Stimulated activated CD4-positive, alpha-beta T cell treated with anti-CD3 and anti-CD28 coated beads, Interleukin-2, amount 100 ng/mL, for 48 hours (primary cell): ENCODE measurements around the gene RGS1.

Experiments
- DNase-seq, 2 donors: peaks; one replicate each; pipeline ENCODE4 v3.0.0-alpha.2; 2020

Gene RGS1, protein sequence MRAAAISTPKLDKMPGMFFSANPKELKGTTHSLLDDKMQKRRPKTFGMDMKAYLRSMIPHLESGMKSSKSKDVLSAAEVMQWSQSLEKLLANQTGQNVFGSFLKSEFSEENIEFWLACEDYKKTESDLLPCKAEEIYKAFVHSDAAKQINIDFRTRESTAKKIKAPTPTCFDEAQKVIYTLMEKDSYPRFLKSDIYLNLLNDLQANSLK

DNA sequence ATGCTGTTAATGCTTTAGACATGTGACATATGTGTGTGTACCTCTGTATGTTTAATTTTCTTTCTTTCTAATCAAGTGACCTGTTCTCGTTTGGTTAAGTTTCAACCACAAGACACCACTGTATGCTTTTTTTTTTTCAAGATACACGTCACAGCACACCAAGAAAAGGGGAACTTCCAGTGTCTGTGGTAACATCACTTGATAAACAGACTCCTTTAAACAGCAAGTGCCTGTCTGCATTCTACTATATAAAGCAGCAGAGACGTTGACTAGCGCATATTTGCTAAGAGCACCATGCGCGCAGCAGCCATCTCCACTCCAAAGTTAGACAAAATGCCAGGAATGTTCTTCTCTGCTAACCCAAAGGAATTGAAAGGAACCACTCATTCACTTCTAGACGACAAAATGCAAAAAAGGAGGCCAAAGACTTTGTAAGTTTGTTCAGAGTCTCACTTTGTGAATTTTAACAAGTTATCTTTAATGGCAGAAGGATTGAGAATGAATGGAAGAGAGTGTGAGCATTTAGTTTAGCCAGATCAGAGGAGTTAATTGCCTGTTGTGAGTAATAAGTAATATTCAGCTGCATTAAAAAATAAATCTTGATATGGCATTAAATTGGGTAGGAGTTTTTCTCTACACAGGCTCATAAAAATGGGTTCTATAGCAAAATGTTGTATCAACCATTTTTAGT is at the start of gene RGS1:
TSS of gene RGS1 (plus strand) at position 275 of the 691 bp plus-strand sequence. CDS start at position 295, 20 bp downstream.
- peak in 1 of 2 donors; percentile 19 for DNase-seq

DNA sequence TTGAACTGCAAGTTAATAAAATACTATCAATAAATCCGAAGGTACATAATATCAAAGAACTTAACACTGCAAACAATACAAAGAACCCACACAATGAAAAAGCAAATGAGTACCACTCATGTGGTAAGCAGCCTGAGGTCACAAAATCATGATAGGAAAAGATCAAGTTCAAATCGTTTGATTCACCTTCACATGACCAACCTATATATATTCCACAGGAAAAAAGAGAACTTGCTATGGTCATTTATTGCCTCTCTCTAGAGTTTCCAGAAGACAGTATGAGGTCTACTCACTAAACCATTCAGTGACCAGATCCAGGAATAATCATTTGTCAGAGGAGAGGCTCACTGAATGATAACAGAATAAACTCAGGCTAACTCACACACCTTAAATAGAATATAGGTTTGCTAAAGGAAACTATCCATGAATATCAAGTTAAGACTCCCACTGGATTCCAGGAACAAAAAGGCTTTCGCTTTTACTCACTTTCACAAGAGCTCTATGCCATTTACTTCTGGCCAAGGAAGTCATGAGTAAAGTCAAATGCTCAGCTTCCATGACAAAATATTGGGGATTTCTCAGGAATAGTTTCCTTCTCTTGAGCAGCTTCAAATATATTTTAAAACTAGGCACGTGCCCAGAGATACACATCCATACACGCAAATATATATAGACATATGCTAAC is 48.3 kb upstream of the RGS1 start:
- DNase-seq: no peak

DNA sequence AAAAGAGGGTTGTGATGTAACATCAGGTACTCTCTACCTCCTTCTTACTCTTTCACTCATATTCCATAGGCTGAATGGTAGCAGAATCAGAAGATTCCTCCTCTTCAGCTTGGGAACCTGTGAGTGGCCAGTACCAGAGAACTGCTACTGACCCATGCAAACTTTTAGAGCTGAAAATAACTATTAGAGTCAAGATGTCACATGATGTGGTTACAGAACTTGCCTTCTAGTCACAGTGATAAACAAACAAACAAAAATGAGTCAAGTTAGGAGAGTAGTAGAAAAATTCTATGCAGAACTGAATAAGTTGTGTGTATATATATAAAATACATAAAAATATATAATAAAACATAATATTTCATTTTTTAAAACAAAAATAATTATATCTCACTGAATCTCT is 47.6 kb upstream of the RGS1 start:
- no peak for DNase-seq

DNA sequence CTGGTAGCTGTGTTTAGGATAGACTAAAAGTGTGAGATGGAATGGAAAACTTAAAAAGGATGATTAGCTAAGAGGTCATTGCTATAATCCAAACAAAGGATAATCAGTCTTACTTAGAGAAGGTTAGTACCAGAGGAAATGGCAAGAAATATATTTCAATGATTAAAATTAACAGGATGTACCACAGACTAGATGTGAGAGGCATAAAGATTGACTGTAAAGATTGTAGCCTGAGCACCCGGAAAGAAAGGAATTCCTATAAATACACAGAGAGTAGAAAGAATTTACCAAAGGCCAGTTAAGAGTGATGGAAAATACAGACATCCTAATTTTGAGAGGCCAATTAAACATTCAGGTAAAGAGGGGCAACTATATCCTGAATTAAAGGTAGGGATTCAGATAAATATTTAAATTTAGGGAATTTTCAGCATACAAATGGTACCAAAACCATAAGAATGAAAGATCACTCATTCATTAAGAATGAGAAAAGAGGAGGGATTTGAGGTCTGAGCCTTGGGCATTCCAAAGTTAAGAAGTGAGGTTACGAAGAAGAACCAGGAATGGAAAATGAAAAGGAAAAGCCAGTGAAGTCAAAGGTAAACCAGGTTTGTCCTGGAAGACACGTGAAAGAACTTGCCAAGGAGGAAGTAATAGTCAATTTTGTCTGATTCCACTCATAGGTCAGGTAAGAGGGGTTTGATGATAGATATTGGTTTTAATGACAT is 46.4 kb upstream of the RGS1 start:
- no peak for DNase-seq

DNA sequence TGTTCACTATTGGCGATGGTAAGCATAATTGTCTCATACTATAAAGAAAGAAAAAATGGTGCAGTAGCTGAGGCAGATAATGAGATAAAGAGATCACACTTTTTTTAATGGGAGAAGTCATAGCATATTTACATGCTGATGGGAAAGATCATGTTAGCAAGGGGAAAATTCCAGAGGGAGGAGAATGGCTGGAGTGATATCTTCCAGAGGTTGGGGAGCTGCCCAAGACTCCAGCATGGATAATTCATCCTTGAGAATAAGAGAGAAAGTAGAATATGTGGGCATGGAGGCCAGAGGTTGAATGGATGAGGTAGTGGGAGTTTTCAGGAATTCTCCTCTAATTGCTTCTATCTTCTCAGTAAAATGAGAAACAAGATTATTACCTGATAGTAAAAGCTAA is 45.8 kb upstream of the RGS1 start:
- no peak for DNase-seq

DNA sequence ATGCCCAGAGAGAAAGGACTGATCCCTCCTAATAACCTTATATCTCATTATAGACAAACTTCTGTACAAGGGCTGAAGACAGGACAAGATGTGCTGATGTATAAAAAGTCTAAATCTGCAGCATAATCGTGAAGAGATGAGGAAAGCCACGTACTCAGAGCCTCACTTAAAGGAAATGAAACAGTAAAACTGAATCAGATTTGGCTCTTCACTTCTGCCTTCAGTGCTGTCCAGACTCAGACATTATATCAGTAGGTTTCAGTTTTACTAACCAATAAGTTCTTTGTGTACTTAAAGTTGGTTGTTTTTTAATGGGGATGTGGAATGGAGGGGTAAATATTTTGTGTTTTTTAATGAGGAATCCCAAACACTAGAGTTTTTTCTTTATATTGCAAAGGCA is 45.3 kb upstream of the RGS1 start:
- DNase-seq: no peak

DNA sequence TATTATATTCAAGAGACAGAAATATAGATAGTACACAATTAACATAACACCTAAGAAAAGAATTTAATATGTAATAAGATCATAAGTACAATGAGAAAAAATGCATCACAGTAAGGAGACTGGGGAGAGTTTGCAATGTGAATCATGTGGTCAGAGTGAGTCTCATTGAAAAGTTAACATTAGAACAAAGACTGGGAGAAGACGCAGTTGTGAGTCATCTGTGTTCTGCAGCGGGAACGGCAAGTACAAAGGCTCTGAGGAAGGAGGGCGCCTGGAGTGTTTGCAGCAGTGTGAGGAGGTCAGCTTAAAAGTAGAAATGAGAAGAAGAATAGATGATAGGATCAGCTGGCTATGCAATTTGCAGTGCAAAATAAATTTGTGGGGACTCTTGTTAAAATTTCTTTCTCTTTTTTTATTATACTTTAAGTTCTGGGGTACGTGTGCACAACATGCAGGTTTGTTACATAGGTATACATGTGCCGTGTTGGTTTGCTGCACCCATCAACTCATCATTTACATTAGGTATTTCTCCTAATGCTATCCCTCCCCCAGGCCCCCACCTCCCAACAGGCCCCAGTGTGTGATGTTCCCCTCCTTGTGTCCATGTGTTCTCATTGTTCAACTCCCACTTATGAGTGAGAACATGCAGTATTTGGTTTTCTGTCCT is 44.4 kb upstream of the RGS1 start:
- DNase-seq: peak in 1 of 2 donors; percentile 34

DNA sequence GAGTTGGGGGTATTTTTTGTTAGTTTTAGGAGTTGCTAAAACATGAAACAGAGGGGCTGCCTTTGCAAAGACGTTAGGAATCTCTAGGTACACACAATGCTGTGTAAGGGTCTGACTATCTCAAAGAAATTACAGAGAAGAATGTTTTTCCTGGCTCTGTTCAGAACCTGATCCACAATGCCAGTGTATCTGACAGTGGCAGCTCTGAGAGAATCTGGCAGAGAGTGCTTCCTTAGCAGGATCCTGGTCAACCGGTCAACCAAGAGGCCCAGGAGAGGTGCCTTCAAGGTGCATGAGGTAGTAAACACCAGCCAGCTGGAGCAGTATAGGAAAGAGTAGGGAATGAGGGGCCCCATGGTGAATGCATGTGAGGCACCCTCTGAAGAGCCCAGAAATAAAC is 40.9 kb upstream of the RGS1 start:
- no peak for DNase-seq

DNA sequence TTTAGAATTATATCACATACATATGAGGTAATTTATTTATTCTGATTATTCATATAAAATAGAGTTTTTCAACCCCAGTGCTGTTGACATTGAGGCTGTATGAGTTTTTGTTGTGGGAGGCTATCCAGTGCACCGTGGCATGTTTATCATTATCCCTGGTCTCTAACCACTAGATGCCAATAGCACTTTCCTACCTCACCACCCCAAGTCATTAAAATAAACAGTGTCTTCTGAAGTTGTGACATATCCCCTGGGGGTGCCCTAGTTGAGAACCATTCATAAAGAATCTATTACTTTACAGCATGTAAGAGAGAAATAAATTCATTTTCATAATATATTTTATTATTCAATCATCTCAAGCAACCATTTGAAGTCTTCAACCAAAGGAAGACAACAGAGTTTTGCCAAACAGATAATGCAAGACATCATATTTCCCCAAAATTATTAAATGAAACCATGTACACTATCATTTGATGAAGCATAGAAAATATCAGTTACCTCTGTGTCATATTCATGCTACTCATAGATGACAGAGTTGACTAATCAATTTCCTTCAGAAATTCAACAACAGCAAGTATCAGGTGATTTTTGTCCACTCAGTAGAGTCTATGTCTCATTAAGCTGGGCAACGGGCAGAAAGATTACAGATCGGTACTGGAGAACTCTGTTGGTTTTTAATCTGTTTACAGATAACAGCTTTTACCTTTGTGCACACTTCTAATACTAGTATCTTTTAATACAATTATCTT is 39.5 kb upstream of the RGS1 start:
- DNase-seq: no peak

DNA sequence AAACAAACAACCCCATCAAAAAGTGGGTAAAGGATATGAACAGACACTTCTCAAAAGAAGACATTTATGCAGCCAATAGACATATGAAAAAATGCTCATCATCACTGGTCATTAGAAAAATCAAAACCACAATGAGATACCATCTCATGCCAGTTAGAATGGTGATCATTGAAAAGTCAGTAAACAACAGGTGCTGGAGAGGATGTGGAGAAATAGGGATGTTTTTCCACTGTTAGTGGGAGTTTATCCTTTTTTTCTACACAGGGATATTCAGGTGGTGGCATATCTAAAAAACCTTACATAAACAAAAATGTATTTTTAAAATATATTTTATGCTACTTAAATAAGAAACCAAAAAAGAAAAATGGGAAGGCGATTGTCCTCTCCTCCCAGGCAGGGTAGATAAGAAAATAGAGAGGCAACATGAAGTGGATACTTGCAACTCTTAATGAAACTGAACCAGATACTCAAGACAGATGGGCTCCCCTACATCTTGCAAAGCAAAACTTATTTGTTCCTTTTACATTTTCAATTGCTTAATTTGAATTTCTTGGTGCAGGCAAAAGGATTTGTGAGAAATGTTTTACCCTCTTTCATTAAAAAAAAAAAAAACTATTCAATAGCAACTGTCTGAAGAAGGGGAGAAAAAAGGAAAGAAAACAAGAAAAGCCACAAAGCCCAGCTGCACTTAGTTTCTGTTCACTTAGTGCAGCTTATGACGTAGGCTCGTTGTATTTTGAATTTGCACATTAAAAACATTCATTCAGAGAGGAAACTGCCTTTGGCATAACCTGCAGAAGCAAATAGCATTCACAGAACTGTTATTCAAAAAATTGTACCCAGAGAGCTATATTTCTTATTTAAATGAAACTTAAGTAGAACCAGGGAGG is 36.9 kb upstream of the RGS1 start:
- no peak for DNase-seq

DNA sequence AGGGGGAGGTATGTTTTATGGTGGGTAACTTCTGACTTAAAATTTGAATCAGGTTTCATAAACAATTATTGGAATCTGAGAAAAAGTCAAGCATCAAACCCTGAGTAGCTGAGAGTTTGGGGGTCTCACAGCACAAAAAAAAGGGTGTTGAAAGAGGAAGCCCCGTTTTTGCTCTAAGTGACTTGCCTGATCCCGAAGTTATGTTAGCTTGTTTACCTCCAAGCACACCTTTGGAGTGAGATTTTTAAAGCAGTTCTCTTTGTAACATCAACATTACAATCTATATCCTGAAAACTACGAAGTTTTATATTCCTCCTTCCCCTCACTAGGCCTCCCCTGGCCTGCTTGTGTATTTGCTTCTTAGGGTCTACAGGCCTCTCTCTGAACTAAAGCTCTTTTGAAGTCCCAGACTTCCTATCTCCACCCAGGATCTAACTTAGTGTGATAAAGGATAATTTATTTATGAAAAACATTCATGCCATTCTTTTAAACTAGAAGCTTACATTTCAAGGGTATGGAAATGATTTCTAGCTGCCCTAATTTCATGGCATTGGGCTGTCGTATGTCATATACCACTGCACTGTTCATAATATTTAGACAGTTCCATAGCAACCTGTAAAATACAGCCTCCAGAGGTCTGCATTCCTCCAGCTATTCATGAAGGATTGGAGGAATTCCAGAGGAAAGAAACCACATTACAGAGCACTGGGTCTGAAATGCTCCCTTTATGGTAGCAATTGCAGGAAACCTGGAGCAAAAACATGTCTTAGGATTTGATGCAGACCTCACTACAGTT is 36.1 kb upstream of the RGS1 start:
- DNase-seq: no peak

DNA sequence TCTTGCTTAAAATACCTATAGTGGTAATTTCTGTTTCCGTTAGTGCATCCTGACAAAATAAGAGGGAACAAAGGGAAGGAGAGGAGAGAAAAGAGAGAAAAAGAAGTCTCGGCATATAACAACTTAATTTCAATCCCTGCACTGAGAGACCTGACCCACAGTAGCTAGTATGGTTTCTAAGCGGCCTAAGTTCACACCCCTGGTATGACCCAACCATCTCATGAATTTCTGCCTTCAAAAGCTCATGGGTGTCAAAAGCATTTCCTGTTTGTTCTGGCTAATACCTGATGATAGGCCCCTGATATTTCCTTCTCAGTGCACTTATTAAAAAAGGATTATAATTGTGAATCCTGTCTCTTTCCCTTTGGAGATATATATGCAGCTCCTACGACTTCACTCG is 32.1 kb upstream of the RGS1 start:
- DNase-seq: no peak

DNA sequence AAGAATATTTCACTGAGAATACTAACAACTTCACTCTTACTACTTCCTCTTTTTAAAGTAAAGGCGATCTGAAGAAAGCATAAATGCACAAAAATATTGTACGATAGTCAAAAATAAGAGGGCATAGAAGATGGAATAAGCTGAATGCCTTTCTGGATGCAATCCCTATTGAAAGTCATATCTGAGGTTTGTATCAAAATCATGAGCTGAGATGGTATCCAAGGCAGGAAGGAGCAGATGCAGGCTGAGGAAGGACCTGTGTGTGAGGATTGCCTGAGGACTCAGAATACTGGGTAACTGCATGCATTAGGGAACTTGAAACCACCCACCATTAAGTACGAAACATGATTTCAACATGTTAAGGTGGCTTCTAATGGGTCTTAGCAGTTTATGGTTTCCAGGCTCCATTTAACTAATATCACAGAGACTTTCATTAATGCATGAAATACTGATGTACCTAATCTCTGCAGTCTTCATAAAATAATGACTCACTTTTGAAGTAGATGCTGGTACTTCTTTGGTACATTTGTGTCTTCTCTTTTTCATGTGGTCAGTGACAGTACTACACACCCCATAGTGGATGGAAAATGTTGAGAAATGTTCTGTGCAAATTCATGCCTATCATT is 29.6 kb upstream of the RGS1 start:
- no peak for DNase-seq

DNA sequence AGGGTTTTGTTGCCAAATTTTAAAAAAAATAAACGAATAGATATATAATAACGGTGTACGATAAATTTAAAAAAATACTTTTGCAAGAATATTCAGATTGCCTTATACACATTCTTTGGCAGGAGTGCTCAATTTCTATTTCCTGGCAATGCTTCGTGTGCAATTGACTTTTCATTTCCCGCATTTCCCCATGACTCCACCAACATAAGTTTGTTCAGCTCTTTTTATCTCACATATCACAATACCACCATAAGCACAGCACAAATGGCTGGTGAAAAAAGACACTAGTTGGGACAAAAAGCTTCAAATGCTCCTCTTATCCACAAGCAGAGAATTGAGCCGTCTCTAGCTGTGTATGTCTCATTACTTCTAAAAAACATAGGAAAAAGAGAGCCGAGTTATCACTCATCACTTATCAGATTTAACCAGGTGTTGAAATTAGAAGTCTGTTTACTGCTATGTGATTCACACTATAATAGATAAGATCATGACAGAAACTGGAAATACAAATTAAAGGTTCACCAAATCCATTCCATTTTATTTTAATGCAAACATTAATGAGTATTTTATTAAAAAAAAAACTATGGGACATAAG is 28.9 kb upstream of the RGS1 start:
- DNase-seq: no peak

DNA sequence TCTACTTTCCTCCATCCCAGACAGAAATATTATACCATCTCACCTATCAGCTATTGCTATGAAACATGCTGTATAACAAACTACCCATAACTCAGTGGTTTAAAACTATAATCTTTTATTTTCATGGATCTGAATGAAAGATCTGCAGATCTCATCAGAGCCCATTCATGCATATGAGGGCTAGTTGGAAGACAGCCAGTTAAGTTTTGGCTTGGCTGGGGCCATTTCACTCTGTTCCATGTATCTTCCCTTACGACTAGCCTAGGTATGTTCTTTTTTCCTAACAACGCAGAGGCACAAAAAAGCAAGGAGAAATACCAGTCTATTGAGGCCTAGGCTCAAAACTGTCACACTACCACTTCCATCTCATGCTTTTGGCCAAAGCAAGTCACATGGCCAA is 28.1 kb upstream of the RGS1 start:
- no peak for DNase-seq

DNA sequence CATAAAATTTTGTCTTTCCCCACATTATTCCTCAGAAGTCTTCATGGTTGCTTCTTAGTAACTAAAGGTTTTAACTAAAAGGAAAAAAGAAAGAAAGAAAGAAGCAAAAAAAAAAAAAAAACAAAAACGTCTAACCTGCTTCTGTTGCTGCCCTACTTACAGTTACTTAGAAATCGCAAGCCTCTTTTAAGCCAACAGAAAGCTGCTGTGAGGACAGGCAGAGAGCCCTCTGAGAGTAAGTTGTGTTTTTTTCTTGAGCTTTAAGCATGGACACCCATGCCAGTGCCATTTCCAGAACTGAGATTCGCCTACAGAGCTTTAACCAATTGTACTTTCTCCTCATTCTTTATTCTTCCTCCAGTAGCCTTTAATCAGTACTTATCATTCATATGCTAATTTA is 25.6 kb upstream of the RGS1 start:
- no peak for DNase-seq

DNA sequence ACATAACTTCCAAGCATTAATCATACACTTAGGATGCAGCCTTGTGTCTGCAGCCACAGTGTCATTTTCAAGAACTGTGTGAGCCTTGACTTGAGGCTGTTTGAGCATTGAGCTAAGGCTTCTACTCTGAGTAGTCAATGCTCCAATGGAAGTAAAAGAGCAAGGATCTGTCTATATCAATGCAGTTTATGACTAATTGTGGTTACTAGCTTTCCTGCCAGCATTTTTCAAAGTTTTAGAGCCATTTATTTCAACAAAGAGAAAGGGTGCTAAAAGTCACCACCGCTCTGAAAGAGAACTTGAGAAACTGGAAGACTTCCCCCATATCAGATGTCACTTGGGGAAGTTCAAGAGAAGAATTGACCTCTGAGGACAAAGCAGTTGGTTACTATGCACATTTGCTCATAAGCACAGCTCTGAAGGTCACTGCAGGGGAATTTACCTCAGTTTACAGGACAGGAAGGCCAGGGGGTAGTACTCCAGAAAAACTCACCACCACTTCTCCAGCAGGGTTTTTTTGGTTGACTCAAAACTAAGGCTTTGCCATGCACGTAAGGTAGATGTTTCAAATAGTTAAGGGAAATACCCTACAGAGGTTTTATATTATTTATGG is 24.5 kb upstream of the RGS1 start:
- DNase-seq: no peak

DNA sequence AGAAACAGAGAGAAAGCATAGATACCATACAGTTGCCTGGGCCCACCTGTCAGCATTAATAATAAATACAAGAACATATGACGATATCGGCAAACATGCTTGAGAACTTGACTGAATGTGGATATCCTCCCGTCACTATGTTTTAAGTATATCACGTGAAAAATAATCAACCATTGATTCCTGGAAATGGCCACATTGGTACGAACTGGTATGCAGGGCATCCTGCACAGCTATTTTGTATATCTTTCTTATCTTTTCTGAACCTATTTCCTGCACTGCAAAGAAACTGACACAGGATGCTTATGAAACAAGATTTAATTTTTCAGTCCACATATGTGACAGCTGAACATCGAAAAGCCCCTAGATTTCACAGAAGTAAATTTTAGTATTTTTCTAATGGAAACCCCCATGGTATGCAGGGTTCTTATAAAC is 22.8 kb upstream of the RGS1 start:
- DNase-seq: no peak

DNA sequence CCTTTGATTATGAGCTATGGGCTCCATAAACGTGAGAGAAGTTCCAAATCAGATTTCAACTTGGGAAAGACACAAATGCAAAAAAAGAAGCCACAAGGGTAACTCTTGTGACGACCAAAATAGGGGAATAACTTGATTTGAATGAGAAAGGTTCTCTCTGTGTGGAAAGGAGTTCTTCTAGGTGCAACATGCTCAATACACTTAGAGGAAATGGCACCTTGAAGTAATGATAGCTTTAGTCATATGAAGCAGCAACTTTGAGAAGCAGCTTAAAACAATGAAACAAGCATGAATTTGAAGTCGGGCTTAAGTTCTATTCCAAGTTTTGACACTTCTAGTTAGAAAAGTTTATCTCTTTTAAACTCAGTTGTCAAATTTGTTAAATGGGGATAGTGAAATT is 21.8 kb upstream of the RGS1 start:
- no peak for DNase-seq
